NCI-H2081 (cell line): ENCODE results near the gene PSMB1.

Source experiments
- DNase-seq, 2 experiments: peaks; one replicate each; lab custom pipeline; 2025; lab: John Stamatoyannopoulos, UW

PSMB1 gene

DNA sequence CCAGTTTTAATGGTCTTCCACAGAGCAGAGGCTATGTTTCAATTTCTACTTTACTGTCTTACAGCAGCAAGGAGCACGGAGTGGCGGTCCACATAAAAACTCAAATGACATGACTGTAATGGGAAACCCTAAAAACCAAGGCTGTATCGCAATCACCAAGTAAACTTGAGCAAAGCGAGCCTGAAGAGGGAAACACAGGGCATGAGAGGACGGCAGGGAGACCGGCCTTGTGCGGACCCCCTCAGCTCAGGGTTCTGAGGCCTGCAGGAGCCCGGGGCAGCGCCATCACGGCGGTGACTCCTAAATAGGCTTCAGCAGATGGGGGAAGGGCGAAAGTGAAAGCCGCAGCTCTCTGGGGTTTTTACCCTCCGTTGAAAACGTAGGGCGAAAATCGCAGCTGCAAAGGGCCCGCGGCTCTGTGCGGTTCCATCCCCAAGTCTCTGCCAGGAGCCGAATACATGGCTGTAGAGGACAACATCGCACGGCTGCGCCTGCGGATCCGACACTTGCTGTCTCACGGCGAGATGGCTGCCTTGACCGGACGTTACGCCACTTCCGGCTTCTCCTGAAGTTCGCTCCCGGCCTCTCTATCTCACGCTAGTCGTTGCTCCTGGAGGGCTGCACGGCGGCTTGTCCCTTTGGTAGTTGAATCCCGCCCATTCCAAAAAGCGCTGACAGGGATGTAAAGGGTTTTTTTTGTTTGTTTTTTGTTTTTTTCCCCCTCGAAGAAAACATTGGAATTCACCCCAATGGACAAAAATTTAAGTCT, at the start of gene PSMB1:
Gene PSMB1, minus strand, starts transcription at position 543 of the 769 bp plus-strand sequence. Its CDS starts 65 bp downstream, at position 478.
- DNase-seq = peak; percentile 82 to 91

DNA sequence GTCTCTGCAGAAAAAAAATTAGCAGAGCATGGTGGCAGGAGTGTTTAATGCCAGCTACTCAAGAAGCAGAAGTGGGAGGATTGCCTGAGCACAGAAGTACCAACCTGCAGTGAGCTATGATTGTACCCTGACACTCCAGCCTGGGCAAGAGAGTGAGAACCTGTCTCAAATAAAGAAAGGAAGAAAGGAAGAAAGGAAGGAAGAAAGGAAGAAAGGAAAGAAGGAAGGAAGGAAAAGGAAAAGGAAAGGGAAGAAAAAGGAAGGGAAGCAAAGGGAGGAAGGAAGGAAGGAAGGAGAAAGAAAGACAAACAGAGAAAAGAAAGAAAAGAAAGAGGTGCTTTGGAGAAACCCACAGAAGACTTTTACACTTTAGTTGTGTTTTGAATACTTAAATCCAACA, 44.2 kb upstream of the PSMB1 start:
- DNase-seq = no peak

DNA sequence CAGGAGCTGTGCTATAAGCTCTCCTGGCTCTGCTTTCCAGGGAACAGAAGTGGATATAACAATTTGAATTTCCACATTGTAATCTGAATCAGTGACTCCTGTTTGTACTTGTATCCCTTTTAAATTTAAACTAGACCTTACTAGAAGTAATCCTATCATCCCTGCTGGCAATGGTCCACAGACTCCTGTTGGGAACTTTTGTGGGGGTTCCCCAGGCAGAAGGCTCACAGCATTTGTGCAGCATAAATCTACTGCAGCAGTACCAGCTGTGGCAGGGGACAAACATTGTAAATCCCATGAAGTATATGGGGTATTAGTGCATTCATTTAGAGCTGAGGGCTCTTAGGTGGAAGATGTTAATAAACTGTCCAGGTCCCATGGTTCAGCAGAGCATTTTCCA, 43.3 kb upstream of the PSMB1 start:
- no peak for DNase-seq

DNA sequence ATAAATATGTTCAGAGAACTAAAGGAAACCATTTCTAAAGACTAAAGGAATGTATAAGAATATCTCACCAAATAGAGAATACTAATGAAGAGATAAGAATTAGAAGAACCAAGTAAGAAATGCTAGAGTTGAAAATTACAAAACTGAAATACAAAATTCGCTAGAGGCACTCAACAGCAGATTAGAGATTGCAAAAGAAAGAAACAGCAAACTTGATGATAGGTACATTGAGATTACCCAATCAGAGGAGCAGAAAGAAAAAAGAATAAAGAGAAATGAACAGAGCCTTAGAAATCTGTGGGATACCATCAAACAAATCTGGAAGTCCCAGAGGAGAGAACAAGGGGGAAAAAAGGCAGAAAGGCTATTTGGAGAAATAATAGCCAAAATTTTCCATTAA, 37.6 kb upstream of the PSMB1 start:
- DNase-seq = no peak

DNA sequence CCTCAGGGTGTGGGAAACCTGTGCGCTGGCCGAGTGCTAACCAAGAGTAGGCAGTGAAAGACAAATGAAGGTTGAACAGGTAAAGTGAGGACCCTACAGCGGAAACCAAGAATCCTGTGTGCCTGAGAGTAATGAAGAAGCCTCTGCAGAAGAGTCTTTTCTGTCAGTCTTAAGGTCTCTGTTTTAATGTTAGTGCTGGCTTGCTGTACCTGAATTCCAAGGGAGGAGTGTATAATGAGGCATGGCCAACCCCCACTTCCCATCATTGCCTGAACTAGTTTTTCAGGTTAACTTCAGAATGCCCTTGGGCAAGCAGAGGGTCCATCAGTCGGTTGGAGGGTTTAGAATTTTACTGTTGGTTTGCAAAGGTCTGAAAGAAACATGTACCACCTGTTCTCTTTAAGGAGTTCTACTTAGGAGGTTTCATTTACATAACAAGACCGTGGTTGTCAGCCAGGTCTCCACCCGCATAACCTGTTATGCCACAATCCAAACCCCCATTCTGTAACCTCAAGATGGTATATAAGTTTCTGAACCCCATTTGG, 31.9 kb upstream of the PSMB1 start:
- DNase-seq = no peak

DNA sequence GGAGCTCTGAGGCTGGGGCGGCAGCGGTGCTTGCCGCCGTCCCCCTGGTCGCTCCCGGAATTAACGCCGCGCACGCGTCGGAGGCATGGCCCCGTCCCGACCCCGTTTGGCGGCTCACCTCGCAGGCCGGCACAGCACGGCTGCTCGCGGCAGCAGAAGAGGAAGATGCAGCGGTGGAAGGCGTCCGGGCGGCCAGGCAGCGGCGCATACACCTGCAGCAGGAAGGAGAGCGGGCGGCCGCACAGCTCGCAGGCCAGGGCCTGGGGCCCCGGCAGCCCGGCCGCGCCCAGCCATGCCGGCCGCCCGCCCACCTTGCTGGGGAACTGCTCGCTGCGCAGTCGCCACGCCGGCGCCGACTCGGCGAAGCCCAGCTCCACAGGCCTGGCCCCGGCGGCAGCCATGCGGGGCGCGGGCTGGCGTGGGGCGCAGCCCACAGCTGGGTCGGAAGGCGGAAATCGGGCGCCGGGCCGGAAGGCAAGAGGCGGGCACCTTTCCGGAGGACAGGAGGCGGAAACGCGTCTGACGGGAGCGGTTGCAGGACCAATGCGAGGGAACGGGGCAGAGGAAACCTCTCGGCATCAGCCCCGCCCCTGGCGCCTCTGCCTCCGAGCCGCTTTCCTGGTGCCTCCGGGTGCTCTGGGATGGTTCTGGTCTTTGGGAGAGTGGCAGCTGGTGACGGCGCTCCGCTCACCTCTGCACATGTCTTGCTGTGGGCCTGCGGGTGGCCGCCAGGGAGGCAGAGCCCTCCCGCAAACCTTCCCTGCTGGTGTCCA, 31.3 kb upstream of the PSMB1 start, which contains the start of gene PDCD2:
Gene PDCD2, minus strand, starts transcription at position 457 of the 773 bp plus-strand sequence. Its CDS starts 56 bp downstream, at position 401.
- DNase-seq = peak; percentile 87 to 89

DNA sequence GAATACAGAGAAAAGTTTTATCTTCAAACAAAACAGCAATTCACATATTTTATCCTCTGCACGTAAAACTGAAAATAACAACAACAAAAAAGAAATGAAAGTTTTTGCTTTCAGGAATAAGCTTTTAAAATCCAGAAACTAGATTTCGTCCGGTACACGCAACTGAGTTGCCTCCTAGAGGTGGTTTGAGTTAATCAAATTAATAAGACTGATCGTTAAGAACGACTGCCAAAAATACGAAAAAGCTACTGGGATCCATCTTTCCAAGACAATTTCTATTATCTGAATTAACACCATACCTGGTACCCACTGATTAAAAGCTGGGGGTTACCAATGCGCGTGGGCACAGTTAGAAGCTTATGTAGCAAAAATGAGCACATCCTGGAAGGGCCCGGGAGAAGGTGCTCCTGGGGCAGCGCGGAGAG, 30.7 kb upstream of the PSMB1 start:
- no peak for DNase-seq

DNA sequence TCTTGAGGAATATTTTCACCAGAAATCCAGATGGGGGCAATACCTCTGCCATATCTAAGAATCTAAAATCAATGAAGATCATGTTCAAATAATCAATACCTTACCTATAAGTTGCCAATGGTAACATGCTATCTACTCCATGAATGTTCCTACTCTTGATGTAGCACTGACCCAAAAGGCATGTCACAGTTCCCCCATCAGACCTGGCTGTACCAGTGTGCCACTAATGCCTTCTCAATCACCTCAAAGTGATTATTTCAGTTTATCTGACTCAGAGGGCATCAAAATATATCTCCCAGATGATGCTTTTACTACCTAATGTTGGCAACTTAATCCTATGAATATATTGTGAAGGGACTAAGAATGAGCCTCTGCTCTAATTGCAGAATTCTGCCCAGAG, 25.8 kb upstream of the PSMB1 start:
- DNase-seq = no peak

DNA sequence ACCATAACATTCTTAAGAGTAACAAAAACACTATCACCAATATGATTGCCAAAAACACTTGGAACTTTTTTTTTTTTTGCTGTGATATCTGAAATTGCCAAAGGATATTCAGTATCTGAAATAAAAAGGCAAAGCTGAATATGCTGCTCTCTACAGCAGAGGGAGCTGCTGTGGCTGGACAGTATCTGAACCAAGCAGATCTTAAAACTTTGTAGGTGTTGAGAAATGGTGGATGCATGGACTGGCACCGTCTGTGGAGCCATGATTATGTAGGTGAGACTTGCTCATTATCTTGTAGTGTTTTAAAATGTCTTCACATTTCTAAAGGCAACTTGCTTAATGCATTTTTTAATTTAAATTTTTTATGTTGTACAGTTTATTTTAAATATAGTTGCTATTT, 22.1 kb upstream of the PSMB1 start:
- no peak for DNase-seq

DNA sequence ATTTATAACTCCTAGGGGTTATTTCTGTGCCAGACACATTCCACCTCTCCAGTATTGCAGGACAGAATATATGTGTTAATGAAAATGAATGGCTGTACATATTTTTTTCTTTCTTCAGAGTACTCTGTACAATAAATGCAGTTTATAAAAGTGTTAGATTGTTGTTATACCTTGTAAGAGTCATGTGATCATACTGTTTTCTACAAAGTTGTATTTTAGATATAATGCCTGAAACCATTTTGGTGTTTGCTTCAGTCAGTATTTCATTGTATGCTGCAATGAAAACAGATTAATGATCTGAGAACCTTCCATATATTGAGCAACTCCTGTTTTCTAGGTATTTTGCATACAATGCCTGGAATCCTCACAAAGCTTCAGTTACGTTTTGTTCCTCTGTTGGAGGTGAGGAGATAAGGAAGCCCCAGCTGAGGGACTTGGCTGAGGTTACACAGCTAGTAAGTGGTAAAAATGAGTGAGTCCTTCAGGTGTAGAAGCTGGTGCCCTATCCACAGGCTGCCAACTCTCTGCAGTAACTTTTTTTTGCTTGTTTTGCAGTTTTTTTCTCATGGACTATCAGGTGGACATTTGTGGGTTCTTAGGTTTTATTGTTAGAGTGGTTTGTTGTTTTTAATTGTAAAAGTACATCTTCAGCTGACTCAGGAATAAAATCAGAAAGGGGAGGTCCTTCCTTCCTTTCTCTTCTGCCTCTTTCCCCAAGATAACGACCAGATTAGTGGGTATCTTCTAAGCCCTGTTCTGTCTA, 19.8 kb upstream of the PSMB1 start:
- DNase-seq = no peak

DNA sequence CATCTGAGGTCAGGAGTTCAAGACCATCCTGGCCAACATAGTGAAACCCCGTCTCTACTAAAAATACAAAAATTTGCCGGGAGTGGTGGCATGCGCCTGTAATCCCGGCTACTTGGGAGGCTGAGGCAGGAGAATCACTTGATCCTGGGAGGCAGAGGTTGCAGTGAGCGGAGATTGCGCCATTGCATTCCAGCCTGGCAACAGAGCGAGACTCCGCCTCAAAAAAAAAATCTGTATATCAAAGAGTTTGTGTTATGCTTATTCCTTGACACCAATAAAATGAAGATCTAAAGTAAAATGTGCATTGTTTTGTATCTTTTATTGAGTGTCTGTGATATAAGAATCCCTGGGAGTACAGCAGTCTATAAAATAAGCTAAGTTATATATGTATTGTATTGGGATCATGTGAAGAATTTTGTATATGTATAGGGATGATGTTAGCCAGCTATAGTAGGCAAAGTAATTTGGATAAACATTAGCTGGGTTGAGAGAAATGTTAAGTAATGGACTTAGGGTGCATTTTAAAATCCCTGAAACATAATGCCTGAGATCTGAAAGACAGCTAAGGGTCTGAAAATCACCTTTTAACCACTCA, 11.9 kb upstream of the PSMB1 start:
- no peak for DNase-seq

DNA sequence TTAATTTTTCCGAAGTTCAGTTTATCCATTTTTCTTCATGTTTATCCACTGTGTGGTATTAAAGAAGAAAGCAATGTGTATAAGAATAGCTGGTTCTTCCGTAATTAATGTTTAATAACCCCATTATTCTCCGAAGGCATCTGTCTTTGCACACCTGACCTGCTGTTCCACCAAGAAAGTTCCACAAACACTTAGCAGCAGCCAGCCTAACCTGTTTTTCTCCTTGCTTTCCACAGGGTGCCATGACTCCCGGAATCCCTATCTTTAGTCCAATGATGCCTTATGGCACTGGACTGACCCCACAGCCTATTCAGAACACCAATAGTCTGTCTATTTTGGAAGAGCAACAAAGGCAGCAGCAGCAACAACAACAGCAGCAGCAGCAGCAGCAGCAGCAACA, 8.4 kb upstream of the PSMB1 start:
- DNase-seq = no peak

DNA sequence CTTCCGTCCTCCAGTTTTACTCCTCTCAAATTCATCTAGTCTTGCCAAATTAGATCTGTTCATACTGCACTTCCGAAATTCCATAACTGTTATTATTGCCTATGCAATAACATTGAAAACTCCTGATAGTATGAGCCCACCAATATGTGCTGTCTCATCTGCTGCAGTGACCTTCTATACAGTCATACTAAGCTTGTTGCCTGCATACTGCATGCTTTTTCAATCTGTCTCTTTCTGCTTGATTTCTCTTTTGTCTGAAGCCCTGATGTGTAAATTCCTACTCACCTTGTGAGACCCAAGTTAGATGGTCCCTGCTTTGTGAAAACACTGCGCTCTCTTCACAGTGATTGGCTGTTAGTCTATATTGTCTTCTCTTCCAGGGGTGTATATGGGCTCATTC, 2.2 kb upstream of the PSMB1 start:
- DNase-seq = no peak

DNA sequence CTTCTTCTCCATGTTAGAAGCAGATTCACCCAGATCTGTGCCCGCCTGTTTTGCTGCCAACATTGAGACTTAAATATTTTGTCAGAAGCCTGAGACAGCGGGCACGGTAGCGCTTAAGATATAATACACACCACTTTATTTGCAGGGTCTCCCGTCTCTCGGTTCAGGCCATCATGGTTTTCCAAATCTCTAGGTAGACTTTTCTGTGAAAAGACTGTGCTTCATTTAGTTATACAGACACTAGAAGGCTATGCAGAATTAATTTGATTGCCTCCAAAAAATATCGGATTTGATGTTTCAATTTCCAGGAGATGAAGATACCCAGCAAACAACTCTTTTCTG, 1.7 kb upstream of the PSMB1 start:
- no peak for DNase-seq

DNA sequence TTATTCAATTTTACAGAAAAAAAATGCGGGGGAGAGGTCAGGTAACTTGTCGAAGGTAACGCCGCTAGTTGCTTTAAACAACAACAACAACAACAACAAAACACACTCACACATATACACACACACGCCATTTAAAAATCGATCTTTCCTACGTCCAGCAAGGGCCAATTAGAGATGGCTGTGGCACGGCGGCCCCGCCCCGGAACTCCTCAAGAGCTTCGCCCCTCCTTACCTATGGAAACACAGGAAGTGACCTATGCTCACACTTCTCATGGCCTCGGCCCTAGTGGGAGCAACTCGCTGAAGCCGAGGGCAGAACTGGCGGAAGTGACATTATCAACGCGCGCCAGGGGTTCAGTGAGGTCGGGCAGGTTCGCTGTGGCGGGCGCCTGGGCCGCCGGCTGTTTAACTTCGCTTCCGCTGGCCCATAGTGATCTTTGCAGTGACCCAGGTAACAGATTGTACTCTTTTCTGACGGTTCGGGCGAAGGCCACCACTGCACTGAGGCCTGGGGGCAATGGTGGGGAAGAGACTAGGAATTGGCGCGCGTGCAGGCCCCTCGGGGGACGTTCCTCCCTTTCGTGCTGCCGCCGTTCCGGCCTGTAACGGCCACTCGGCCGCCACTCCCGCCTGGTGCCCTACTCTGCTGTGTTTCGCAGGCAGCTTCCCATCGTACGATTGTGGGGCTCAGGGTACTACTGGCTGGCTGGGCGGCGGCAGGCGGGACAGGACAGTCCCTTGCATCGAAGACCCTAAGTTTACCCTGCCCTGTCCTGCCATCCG, 1.1 kb upstream of the PSMB1 start, which contains the start of gene TBP:
Gene TBP, plus strand, starts transcription at position 357 of the 783 bp plus-strand sequence. CDS start 2,661 bp downstream, outside the sequence.
- peak; percentile 91 to 97 for DNase-seq

DNA sequence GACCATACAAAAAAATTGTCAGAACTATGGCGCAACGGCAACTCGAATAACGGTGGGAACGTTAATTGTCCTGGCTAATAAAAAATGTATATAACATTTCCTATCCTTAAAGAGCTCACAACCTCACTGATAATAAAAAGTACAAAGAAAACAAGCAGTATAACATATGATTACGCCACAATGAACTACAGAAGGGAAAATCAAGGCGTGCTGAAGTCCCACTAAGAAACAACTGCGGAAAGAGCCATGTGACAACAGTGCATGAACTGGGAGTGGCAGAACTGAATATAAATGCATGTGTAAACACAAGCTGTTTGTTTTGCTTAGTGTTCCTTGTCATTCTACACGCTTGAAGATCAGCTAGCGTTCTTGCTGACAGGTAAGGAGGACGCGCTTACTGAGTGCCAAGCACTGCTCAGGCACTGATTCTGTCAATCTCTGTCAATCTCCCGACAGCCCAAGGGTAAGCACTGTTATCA, 466 bp upstream of the PSMB1 start:
- DNase-seq = peak in 1 of 2 experiments; percentile 63

DNA sequence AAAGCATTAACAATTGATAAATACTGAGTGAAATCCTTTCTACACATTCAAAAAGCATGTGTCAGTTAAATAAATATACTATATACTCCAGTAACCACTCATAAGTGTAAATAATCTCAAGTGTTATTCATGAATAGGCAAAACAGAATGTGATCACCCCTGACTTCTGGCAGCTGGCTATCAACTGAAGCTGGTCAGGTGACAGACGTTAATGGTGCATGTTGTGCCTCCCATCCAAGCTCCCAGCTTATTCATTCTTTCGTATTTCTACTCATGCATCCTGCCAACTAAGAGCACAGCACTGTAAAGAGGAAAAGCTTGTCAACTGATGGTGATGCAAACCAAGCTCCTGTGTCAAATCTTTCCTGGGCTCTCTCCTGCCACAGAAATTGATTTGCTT, 7.7 kb downstream of the PSMB1 start:
- DNase-seq = peak in 1 of 2 experiments; percentile 9

DNA sequence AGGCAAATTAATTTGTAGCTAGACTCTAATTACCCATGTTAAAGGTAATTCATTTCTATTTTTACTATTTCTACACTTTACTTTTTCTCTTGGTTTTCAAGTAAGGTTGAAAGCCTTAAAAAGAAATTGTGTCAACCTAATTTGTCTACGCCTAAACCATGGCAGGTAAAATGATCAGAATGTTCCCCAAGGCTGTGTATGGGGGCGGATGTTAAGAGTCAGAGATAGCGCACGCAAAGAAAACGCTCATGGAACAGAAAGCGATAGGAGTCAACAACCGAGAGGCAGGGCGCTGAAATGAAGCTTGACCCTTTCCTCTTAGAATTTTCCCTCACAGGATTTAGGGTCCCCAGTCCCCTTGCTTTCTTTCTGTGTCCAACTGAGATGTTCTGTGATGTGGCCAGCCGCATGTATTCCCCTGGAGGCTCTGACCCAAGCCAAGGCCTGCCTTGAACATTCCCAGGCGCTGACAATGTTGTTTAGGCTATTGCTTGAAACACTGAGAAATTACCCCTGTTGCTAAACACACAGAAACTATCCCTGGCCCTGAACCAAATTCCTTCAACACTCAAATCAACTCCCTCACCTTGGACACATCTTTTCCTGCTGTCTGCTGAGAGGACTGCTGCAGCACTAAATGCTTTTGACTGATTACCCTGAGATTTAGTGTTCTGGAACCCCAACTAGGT, 10.9 kb downstream of the PSMB1 start:
- DNase-seq = no peak

DNA sequence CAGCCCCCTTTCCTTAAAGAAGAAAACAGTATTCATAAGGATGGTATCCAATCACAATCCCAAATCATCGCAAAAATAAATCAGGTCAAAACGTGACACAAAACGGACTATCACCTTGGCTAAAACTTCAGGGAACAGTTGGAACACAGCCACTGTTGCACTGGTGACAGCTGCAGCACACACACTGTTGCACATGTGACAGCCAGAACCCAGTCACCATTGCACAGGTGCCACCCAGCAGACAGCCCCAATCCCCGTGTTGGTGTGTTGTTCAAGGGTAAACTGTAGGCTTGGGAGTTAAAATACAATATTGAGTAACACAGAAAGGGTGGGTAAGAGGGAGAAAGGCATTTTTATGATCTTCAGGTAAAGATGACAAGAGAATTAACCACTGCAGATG, 15.8 kb downstream of the PSMB1 start:
- no peak for DNase-seq

DNA sequence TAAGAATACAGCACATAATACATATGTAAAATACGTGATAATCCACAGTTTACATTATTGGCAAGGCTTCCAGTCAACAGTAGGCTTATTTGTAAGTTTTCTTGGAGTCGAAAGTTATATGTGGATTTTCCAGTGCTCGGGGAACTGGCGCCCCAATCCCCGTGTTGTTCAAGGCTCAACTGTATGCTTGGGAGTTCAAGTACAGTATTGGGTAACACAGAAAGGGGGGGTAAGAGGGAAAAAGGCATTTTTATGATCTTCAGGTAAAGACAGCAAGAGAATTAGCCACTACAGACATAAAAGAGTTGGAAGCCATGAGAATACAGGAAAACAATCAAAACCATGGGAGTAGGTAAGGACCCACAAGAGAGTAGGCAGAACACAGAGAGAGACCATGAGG, 16.4 kb downstream of the PSMB1 start:
- DNase-seq = no peak
